HL-60 (cell line): ENCODE measurements around the gene CFAP46.

Experiments
- GABPA ChIP-seq: IDR thresholded peaks from 2 replicates; pipeline ENCODE4 v1.6.1; 2012; ENCODE audit warnings: low read depth
- POLR2AphosphoS5 ChIP-seq: IDR thresholded peaks from 2 replicates; pipeline ENCODE4 v1.6.1; 2012; ENCODE audit warnings: low read depth
- SPI1 ChIP-seq: IDR thresholded peaks from 2 replicates; pipeline ENCODE4 v1.6.1; 2012; ENCODE audit warnings: low read depth, mild to moderate bottlenecking, borderline replicate concordance
- TF ChIP-seq, protein P1 (sequence below): IDR thresholded peaks from one replicate; pipeline ENCODE4 v1.5.1; 2011; ENCODE audit warnings: low read length, control low read depth, inconsistent platforms; ENCODE audit not compliant: insufficient read depth
- TF ChIP-seq, protein P2 (sequence below): IDR thresholded peaks from 2 replicates; pipeline ENCODE4 v1.6.1; 2012; ENCODE audit warnings: low read depth; ENCODE audit not compliant: insufficient replicate concordance

DNA sequence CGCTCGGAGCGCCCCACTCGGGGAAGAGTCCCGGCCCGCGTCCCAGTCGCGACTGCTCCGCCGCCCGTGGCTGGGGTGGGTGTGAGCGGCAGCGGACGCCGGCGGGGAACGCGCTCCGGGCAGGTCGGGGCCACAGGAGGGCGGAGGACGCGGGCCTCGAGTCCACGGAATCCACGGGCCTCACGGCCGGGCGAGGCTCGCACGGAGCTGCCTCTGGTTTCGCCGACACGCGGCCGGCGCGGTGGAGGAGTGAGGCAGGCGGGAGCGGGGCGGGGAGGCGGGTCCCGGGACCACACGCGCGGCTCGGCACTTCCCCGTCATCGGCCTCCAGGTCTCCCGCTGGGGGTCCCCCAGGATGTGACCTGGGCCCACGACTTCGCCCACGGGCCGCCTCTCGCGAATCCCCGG is 155.9 kb downstream of the CFAP46 start:
- TF ChIP-seq, protein P1, sequence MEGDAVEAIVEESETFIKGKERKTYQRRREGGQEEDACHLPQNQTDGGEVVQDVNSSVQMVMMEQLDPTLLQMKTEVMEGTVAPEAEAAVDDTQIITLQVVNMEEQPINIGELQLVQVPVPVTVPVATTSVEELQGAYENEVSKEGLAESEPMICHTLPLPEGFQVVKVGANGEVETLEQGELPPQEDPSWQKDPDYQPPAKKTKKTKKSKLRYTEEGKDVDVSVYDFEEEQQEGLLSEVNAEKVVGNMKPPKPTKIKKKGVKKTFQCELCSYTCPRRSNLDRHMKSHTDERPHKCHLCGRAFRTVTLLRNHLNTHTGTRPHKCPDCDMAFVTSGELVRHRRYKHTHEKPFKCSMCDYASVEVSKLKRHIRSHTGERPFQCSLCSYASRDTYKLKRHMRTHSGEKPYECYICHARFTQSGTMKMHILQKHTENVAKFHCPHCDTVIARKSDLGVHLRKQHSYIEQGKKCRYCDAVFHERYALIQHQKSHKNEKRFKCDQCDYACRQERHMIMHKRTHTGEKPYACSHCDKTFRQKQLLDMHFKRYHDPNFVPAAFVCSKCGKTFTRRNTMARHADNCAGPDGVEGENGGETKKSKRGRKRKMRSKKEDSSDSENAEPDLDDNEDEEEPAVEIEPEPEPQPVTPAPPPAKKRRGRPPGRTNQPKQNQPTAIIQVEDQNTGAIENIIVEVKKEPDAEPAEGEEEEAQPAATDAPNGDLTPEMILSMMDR = no peak
- TF ChIP-seq POLR2AphosphoS5 (no peak), GABPA (no peak), SPI1 (no peak)
- TF ChIP-seq, protein P2, sequence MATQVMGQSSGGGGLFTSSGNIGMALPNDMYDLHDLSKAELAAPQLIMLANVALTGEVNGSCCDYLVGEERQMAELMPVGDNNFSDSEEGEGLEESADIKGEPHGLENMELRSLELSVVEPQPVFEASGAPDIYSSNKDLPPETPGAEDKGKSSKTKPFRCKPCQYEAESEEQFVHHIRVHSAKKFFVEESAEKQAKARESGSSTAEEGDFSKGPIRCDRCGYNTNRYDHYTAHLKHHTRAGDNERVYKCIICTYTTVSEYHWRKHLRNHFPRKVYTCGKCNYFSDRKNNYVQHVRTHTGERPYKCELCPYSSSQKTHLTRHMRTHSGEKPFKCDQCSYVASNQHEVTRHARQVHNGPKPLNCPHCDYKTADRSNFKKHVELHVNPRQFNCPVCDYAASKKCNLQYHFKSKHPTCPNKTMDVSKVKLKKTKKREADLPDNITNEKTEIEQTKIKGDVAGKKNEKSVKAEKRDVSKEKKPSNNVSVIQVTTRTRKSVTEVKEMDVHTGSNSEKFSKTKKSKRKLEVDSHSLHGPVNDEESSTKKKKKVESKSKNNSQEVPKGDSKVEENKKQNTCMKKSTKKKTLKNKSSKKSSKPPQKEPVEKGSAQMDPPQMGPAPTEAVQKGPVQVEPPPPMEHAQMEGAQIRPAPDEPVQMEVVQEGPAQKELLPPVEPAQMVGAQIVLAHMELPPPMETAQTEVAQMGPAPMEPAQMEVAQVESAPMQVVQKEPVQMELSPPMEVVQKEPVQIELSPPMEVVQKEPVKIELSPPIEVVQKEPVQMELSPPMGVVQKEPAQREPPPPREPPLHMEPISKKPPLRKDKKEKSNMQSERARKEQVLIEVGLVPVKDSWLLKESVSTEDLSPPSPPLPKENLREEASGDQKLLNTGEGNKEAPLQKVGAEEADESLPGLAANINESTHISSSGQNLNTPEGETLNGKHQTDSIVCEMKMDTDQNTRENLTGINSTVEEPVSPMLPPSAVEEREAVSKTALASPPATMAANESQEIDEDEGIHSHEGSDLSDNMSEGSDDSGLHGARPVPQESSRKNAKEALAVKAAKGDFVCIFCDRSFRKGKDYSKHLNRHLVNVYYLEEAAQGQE = no peak
